ENCODE results near the gene PRM2.

DNA sequence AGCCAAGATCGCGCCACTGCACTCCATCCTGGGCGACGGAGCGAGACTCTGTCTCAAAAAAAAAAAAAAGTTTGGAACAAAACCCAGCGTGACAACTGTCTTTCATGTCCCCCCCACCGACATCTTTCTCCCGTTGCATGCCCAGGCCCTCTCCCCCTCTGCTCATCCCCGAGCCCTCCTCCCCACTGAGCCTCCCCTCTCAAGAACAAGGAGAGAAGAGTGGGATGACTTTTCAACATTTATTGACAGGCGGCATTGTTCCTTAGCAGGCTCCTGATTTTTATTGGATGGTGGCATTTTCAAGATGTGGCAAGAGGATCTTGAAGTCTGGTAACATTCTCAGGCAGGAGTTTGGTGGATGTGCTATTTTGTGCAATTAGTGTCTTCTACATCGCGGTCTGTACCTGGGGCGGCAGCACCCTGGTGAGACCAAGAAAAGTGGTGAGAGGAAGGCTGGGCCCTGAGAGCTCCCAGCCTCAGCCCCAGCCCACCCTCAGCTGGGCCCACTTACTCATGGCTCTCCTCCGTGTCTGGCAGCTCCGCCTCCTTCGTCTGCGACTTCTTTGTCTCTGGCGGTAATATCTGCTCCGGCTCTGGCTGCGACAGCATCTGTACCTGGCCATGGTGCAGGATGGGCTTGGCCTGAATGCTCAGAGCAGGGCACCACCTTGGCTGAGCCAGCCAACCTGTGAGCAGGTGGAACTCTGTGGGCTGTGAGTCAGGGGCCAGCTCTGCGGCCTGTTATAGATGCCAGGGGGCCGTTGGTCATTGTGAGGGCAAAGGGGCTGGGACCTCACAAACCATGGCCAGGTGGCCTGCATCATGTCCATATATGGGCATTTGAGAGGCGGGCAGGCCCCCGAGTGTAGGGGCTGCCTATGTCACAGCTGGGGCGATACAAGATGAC lies 4.6 kb upstream of the PRM2 start, which contains the start of gene PRM1:
- TF ChIP-seq, protein P1, sequence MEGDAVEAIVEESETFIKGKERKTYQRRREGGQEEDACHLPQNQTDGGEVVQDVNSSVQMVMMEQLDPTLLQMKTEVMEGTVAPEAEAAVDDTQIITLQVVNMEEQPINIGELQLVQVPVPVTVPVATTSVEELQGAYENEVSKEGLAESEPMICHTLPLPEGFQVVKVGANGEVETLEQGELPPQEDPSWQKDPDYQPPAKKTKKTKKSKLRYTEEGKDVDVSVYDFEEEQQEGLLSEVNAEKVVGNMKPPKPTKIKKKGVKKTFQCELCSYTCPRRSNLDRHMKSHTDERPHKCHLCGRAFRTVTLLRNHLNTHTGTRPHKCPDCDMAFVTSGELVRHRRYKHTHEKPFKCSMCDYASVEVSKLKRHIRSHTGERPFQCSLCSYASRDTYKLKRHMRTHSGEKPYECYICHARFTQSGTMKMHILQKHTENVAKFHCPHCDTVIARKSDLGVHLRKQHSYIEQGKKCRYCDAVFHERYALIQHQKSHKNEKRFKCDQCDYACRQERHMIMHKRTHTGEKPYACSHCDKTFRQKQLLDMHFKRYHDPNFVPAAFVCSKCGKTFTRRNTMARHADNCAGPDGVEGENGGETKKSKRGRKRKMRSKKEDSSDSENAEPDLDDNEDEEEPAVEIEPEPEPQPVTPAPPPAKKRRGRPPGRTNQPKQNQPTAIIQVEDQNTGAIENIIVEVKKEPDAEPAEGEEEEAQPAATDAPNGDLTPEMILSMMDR (IDR thresholded peaks at IDR 0.05): no peak
- no peak for TF ChIP-seq POLR2A (IDR thresholded peaks at IDR 0.05)

Data from Peyer's patch (tissue), 4 donors.